Neural cell (in vitro differentiated cells): ENCODE data around the gene CLEC16A.

Source experiments
- CTCF ChIP-seq: fragments of 450-650 bp; IDR thresholded peaks from 2 replicates; pipeline ENCODE4 v1.5.1; 2014; ENCODE audit warnings: antibody characterized with exemption, mild to moderate bottlenecking, moderate library complexity; ENCODE audit not compliant: poor library complexity, severe bottlenecking
- EP300 ChIP-seq: fragments of 450-650 bp; conservative IDR thresholded peaks from 2 replicates; pipeline ENCODE4 v1.6.1; 2014; ENCODE audit warnings: antibody characterized with exemption, mild to moderate bottlenecking, moderate library complexity; ENCODE audit not compliant: poor library complexity, severe bottlenecking
- EZH2 ChIP-seq: fragments of 200-600, 300-800 bp; shearing (Covaris generic), sonication (generic); IDR thresholded peaks from 2 replicates; pipeline ENCODE4 v1.6.1; 2014; ENCODE audit warnings: antibody characterized with exemption, low read length, borderline replicate concordance, mild to moderate bottlenecking; ENCODE audit not compliant: insufficient read depth, poor library complexity, severe bottlenecking
- REST ChIP-seq: IDR thresholded peaks from 2 replicates; pipeline ENCODE4 v1.6.1; 2012; ENCODE audit warnings: borderline replicate concordance
- SMC3 ChIP-seq: fragments of 450-650 bp; conservative IDR thresholded peaks from 2 replicates; pipeline ENCODE4 v1.6.1; 2014; ENCODE audit warnings: antibody characterized with exemption, mild to moderate bottlenecking, moderate library complexity; ENCODE audit not compliant: poor library complexity

GRCh38 chr16:10971560-10971961 is 27.2 kb downstream of the CLEC16A start:
- TF ChIP-seq CTCF, result peak; percentile 79
- peak; percentile 75 for TF ChIP-seq SMC3
- no peak for TF ChIP-seq REST
- no peak for TF ChIP-seq EZH2
- no peak for TF ChIP-seq EP300
